CD4-positive, alpha-beta T cell treated with Interleukin-10 for 1 hour (primary cell): ENCODE results near the gene IL3RA.

ENCODE experiments used
- DNase-seq: peaks from one replicate; pipeline ENCODE4 v3.0.0-alpha.2; 2020

IL3RA gene

GRCh38 chrX:1385253-1386223 is 49.0 kb downstream of the IL3RA start:
- DNase-seq: no peak

- no peak for DNase-seq
Measured at GRCh38 chrX:1386338-1387127, 49.9 kb downstream of the IL3RA start.

GRCh38 chrX:1387141-1387776 is 50.7 kb downstream of the IL3RA start:
- no peak for DNase-seq

- DNase-seq: no peak
Measured at GRCh38 chrX:1388651-1389050, 52.1 kb downstream of the IL3RA start.

- DNase-seq: no peak
Measured at GRCh38 chrX:1389181-1389992, 52.8 kb downstream of the IL3RA start.

- no peak for DNase-seq
Measured at GRCh38 chrX:1389993-1390285, 53.4 kb downstream of the IL3RA start.

- DNase-seq: no peak
Measured at GRCh38 chrX:1390621-1391369, 54.2 kb downstream of the IL3RA start.

GRCh38 chrX:1391370-1391706 is 54.8 kb downstream of the IL3RA start:
- peak; percentile 93 for DNase-seq

GRCh38 chrX:1391707-1392375 is 55.3 kb downstream of the IL3RA start, which contains the start of gene SLC25A6:
Gene SLC25A6, minus strand, starts transcription at chrX:1392113. Its CDS starts 104 bp downstream, at chrX:1392009.
- peak; percentile 99 for DNase-seq

GRCh38 chrX:1392376-1393068 is 55.9 kb downstream of the IL3RA start:
- DNase-seq: no peak

GRCh38 chrX:1393871-1394615 is 57.5 kb downstream of the IL3RA start:
- DNase-seq: no peak

GRCh38 chrX:1394731-1395501 is 58.3 kb downstream of the IL3RA start:
- no peak for DNase-seq

GRCh38 chrX:1395646-1396216 is 59.1 kb downstream of the IL3RA start:
- DNase-seq: no peak

- DNase-seq: no peak
Measured at GRCh38 chrX:1397001-1397400, 60.4 kb downstream of the IL3RA start.

GRCh38 chrX:1397441-1398270 is 61.1 kb downstream of the IL3RA start:
- no peak for DNase-seq

GRCh38 chrX:1398431-1399340 is 62.1 kb downstream of the IL3RA start:
- no peak for DNase-seq

GRCh38 chrX:1400049-1400448 is 63.5 kb downstream of the IL3RA start:
- no peak for DNase-seq
